SK-N-MC (cell line): ENCODE results near the gene MAGI2.

Experiments
- EZH2 ChIP-seq: fragments of 200-600 bp; sonication (generic); IDR thresholded peaks from one replicate; pipeline ENCODE4 v1.6.1; 2017; ENCODE audit warnings: antibody characterized with exemption
- POLR2AphosphoS5 ChIP-seq: IDR thresholded peaks from 2 replicates; pipeline ENCODE4 v1.6.1; 2012; ENCODE audit warnings: mild to moderate bottlenecking, low read depth, low read length, borderline replicate concordance

DNA sequence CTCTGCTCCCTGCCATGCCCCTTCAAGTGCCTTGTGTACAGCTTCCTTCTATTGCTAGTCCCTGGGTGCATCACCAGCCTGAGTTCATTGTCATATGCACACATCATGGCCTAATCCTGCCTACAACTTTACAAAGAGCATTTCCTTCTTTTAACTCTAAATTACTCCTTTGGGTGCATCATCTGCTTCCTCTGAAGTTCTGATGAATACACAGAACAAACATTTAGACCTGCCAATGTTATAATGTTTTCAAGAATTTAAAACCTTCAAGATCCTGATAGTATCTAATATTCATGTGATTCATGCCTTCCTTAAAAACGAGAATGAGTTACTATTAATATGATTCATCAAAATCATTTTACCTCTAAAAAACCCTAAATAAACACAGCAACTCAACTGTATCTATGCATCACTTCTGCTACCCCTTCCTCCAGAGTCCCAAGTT is 357.1 kb downstream of the MAGI2 start:
- no peak for TF ChIP-seq POLR2AphosphoS5
- TF ChIP-seq EZH2 = no peak
